GM10266 (cell line): Measurements from ENCODE around the gene ASTN1.

Source experiments
- DNase-seq: peaks from one replicate; pipeline ENCODE4 v3.0.0; 2012; ENCODE audit errors: extremely low spot score
- TF ChIP-seq, protein P1 (sequence below): IDR thresholded peaks from 2 replicates; pipeline ENCODE4 v1.5.1; 2012; ENCODE audit warnings: mild to moderate bottlenecking, low read depth; ENCODE audit not compliant: control insufficient read depth, insufficient read depth; ENCODE audit errors: missing control alignments

The ASTN1 gene

GRCh38 chr1:176976771-176977170, 187.7 kb downstream of the ASTN1 start:
- no peak for DNase-seq
- TF ChIP-seq, protein P1, sequence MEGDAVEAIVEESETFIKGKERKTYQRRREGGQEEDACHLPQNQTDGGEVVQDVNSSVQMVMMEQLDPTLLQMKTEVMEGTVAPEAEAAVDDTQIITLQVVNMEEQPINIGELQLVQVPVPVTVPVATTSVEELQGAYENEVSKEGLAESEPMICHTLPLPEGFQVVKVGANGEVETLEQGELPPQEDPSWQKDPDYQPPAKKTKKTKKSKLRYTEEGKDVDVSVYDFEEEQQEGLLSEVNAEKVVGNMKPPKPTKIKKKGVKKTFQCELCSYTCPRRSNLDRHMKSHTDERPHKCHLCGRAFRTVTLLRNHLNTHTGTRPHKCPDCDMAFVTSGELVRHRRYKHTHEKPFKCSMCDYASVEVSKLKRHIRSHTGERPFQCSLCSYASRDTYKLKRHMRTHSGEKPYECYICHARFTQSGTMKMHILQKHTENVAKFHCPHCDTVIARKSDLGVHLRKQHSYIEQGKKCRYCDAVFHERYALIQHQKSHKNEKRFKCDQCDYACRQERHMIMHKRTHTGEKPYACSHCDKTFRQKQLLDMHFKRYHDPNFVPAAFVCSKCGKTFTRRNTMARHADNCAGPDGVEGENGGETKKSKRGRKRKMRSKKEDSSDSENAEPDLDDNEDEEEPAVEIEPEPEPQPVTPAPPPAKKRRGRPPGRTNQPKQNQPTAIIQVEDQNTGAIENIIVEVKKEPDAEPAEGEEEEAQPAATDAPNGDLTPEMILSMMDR: no peak

- TF ChIP-seq, protein P1: no peak
- no peak for DNase-seq
Measured at GRCh38 chr1:176976225-176976624, 188.3 kb downstream of the ASTN1 start.

DNA sequence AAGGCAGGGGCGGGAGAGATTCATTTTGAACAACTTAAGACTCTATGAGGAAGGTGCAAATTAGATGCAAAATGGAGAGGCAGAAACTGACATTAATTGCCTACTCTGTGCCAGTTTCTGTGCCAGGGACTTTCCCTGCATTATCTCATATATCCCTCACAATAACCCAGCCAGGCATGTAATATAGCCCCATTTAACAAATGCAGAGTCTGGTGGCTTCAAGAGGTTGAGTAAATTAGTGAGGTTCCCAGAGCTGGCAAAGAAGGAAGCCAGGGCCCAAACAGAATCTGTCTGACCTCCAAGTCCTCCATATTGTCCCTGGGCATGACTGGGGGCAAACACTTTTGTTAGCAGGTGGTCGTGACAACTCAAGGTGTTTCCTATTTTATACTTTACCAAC, 199.8 kb downstream of the ASTN1 start:
- TF ChIP-seq, protein P1: no peak
- DNase-seq: no peak

GRCh38 chr1:176963181-176963580, 201.3 kb downstream of the ASTN1 start:
- TF ChIP-seq, protein P1: no peak
- DNase-seq: no peak

GRCh38 chr1:176961678-176962077, 202.8 kb downstream of the ASTN1 start:
- TF ChIP-seq, protein P1: no peak
- DNase-seq: no peak

- TF ChIP-seq, protein P1: no peak
- no peak for DNase-seq
Measured at GRCh38 chr1:176959191-176959820, 205.2 kb downstream of the ASTN1 start.

DNA sequence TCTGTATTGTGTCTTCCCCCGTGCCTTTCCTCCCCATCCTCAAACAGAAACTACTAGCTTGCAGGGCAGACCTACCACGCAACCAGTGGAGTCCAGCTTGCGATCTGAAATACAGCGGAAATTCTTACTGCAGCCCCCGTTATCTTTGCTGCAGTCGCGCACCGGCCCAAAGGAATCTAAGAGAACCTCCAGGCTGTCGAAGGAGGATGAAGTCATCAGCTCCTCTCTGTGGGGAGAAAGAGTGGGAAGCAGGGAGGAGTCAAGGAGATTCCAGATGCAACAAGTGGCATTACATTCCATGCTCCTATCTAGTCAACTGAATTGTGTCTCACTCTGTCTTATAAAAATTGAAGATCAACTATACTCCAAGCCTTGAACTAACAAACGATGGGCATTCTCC, 206.9 kb downstream of the ASTN1 start:
- no peak for DNase-seq
- TF ChIP-seq, protein P1: no peak
